Endothelial cell of umbilical vein (primary cell): ENCODE data around the gene GMCL1. TPM values are rescaled to one million over a fixed set of nuclear protein-coding genes. Genes with fewer than 3 reads are reported as not detected.

Experiments
- BruUV-seq: library from RNA; stranded (reverse); fragments of 400-500 nt; replicated peaks from 2 replicates; lab custom pipeline; 2021; lab: Mats Ljungman, UMichigan
- CTCF ChIA-PET: fragments of 300-600, 350-600 bp; sonication (Branson Sonifier 250); formaldehyde crosslinking; loops from one replicate; lab custom pipeline; 2021; ENCODE audit warnings: antibody characterized with exemption, inconsistent platforms; lab: Charles Lee
- POLR2A ChIA-PET: fragments of 300-600, 350-600 bp; sonication (Branson Sonifier 250); formaldehyde crosslinking; loops from one replicate; lab custom pipeline; 2021; ENCODE audit warnings: antibody characterized with exemption, inconsistent platforms; lab: Charles Lee
- DNase-seq: peaks from one replicate; pipeline ENCODE4 v3.0.0-alpha.2; 2011; ENCODE audit warnings: low read depth, low spot score
- FAIRE-seq: peaks from 2 replicates; lab custom pipeline; 2011; peaks lifted over from hg19 to GRCh38; lab: Jason Lieb, UNC
- H2AFZ ChIP-seq: 2 replicates; pipeline ENCODE4 v1.6.0; 2012; ENCODE audit warnings: low read depth, low read length, control low read depth, inconsistent platforms
- H3K27ac ChIP-seq: 2 replicates; pipeline ENCODE4 v1.5.1; 2011; ENCODE audit warnings: low read depth, mild to moderate bottlenecking, control low read depth, low read length, moderate library complexity; ENCODE audit not compliant: insufficient read depth
- H3K27me3 ChIP-seq, 2 experiments: 2 replicates each; pipeline versions ENCODE4 v1.6.0 to v1.6.1; 2011; ENCODE audit warnings: low read length in 2 of 2, mixed read lengths in 1 of 2; ENCODE audit not compliant: control insufficient read depth in 2 of 2, insufficient read depth in 2 of 2
- H3K36me3 ChIP-seq, 2 experiments: 2 replicates in 1 of 2; 3 replicates in 1 of 2; pipeline ENCODE4 v1.5.1; 2011; ENCODE audit warnings: low read length in 2 of 2, mild to moderate bottlenecking in 1 of 2, moderate library complexity in 1 of 2; ENCODE audit not compliant: control insufficient read depth in 2 of 2, insufficient read depth in 2 of 2; ENCODE audit errors: extremely low read depth in 1 of 2
- H3K4me1 ChIP-seq: 3 replicates; pipeline ENCODE4 v1.5.1; 2011; ENCODE audit warnings: mild to moderate bottlenecking, low read length; ENCODE audit not compliant: control insufficient read depth, insufficient read depth; ENCODE audit errors: extremely low read depth
- H3K4me2 ChIP-seq: 2 replicates; pipeline ENCODE4 v1.6.1; 2011; ENCODE audit warnings: low read length, control low read depth, mixed read lengths; ENCODE audit not compliant: insufficient read depth
- H3K4me3 ChIP-seq, 3 experiments: fragments of 200-600 bp in 1 of 3; sonication (generic), shearing (Covaris generic) in 1 of 3; replicated peaks in 1 of 3; 2 replicates each; pipeline ENCODE4 v1.5.1; 2011 to 2016; ENCODE audit warnings: control low read depth in 3 of 3, low read length in 3 of 3, mild to moderate bottlenecking in 2 of 3, inconsistent platforms in 1 of 3, low read depth in 1 of 3, moderate library complexity in 1 of 3; ENCODE audit not compliant: insufficient read depth in 1 of 3
- H3K79me2 ChIP-seq: 2 replicates; pipeline ENCODE4 v1.6.0; 2012; ENCODE audit warnings: low read length, inconsistent platforms; ENCODE audit not compliant: control insufficient read depth, insufficient read depth
- H3K9ac ChIP-seq: replicated peaks from 2 replicates; pipeline ENCODE3; 2011; ENCODE audit warnings: low read length, control low read depth; ENCODE audit not compliant: insufficient read depth; ENCODE audit errors: extremely low read depth
- H3K9me1 ChIP-seq: replicated peaks from 3 replicates; pipeline ENCODE4 v1.6.0; 2011; ENCODE audit warnings: mild to moderate bottlenecking, low read length; ENCODE audit not compliant: control insufficient read depth, insufficient read depth; ENCODE audit errors: extremely low read depth
- H3K9me3 ChIP-seq: replicated peaks from 2 replicates; pipeline ENCODE4 v1.5.1; 2012; ENCODE audit warnings: low read length, inconsistent platforms; ENCODE audit not compliant: control insufficient read depth, insufficient read depth
- H4K20me1 ChIP-seq: replicated peaks from 2 replicates; pipeline ENCODE3; 2011; ENCODE audit warnings: mild to moderate bottlenecking, low read length; ENCODE audit not compliant: control insufficient read depth, insufficient read depth; ENCODE audit errors: extremely low read depth
- FOS ChIP-seq: IDR thresholded peaks from 2 replicates; pipeline ENCODE4 v1.6.1; 2011; ENCODE audit warnings: mild to moderate bottlenecking, low read length, moderate library complexity, borderline replicate concordance; ENCODE audit not compliant: insufficient read depth
- GATA2 ChIP-seq: IDR thresholded peaks from 2 replicates; pipeline ENCODE4 v1.7.0; 2011; ENCODE audit warnings: low read depth, mild to moderate bottlenecking, moderate library complexity, mixed read lengths, low read length; ENCODE audit not compliant: insufficient read length, insufficient read depth
- JUN ChIP-seq: IDR thresholded peaks from 2 replicates; pipeline ENCODE4 v1.6.1; 2011; ENCODE audit warnings: borderline replicate concordance, low read depth; ENCODE audit not compliant: insufficient read length, insufficient read depth
- MAX ChIP-seq: IDR thresholded peaks from 2 replicates; pipeline ENCODE4 v1.6.1; 2011; ENCODE audit not compliant: insufficient read depth, insufficient read length
- MYC ChIP-seq: IDR thresholded peaks from one replicate; pipeline ENCODE4 v1.6.1; 2011; ENCODE audit warnings: mild to moderate bottlenecking, low read depth, low read length
- POLR2A ChIP-seq: IDR thresholded peaks from 2 replicates; pipeline ENCODE4 v1.6.1; 2012; ENCODE audit warnings: low read depth, mild to moderate bottlenecking, control low read depth, low read length
- POLR2AphosphoS5 ChIP-seq: IDR thresholded peaks from 2 replicates; pipeline ENCODE4 v1.6.1; 2012; ENCODE audit warnings: low read depth, mild to moderate bottlenecking, control low read depth, low read length, moderate library complexity; ENCODE audit not compliant: insufficient read depth
- dilution Hi-C: fragments of 300-500 bp; cut with MboI; formaldehyde crosslinking; loops from one replicate; pipeline ENCODE4 v1.15.0; 2019; ENCODE audit warnings: low sequenced_read_pairs; ENCODE audit not compliant: extremely low pct_ligation_motif_present
- intact Hi-C: fragments of 100-400 bp; cut with micrococcal nuclease; formaldehyde crosslinking; loops from one replicate; pipeline ENCODE4 v1.10.0; 2022
- polyA plus RNA-seq, 4 experiments: library from polyadenylated mRNA; depleted of rRNA in 3 of 4; stranded (reverse) in 3 of 4; unstranded in 1 of 4; fragments of >200 nt; gene quantifications; 2 replicates each; pipeline versions ENCODE4 v1.2.1 to v1.2.3, GENCODE V29; 2011 to 2012; ENCODE audit warnings: missing spikeins in 1 of 4
- total RNA-seq: library from RNA; stranded (reverse); gene quantifications from 2 replicates; pipeline ENCODE4 v1.2.3, GENCODE V29; 2021
- TF ChIP-seq, protein P1 (sequence below), 2 donors: IDR thresholded peaks; 1 replicate in 1 of 2; 2 replicates in 1 of 2; pipeline ENCODE4 v1.5.1; 2011; ENCODE audit warnings: low read length in 2 of 2, mild to moderate bottlenecking in 2 of 2, moderate library complexity in 2 of 2, control low read depth in 1 of 2, inconsistent platforms in 1 of 2, low read depth in 1 of 2; ENCODE audit not compliant: insufficient read depth in 1 of 2; ENCODE audit errors: extremely low read depth in 1 of 2

GMCL1 gene
- total and polyA plus RNA-seq, 2 donors (not counting 3 experiments of a cell fraction or from before 2014, with no cell fraction given), result 4.2 to 14.6 TPM

- no peaks in the 10 kb centered on the region for H4K20me1 ChIP-seq
- H3K9ac ChIP-seq, result no peak overlapping the region
- no peaks in the 10 kb centered on the region for H3K27me3 ChIP-seq
- peaks cover 0 to 3% of the 10 kb centered on the region in 2 experiments for H3K36me3 ChIP-seq
- no peak overlapping the region for H3K4me2 ChIP-seq
- H3K79me2 ChIP-seq, result no peaks in the 10 kb centered on the region
- no peaks in the 10 kb centered on the region for H3K9me1 ChIP-seq
- no peak for DNase-seq
- no peak for TF ChIP-seq GATA2
- no peak for TF ChIP-seq MAX
- TF ChIP-seq JUN, result no peak
- no peak for TF ChIP-seq POLR2AphosphoS5
- no peak for TF ChIP-seq MYC
- TF ChIP-seq, protein P1, sequence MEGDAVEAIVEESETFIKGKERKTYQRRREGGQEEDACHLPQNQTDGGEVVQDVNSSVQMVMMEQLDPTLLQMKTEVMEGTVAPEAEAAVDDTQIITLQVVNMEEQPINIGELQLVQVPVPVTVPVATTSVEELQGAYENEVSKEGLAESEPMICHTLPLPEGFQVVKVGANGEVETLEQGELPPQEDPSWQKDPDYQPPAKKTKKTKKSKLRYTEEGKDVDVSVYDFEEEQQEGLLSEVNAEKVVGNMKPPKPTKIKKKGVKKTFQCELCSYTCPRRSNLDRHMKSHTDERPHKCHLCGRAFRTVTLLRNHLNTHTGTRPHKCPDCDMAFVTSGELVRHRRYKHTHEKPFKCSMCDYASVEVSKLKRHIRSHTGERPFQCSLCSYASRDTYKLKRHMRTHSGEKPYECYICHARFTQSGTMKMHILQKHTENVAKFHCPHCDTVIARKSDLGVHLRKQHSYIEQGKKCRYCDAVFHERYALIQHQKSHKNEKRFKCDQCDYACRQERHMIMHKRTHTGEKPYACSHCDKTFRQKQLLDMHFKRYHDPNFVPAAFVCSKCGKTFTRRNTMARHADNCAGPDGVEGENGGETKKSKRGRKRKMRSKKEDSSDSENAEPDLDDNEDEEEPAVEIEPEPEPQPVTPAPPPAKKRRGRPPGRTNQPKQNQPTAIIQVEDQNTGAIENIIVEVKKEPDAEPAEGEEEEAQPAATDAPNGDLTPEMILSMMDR (IDR thresholded peaks at IDR 0.05; ENCODE audit: extremely low read depth in 1 of 2, insufficient read depth in 1 of 2, low read depth in 1 of 2, low read length in 2 of 2), result no peak
- TF ChIP-seq POLR2A, result no peak
- no peak for TF ChIP-seq FOS
- no TSS peak for BruUV-seq
- intact Hi-C loops (no loop called here), dilution Hi-C loops (no loop called here)
- no peaks in the 10 kb centered on the region for H3K9me3 ChIP-seq
- no peak for FAIRE-seq
- no peak overlapping the region for H2AFZ ChIP-seq
- H3K27ac ChIP-seq, result no peak overlapping the region
- POLR2A ChIA-PET, result no interaction called here
- H3K4me1 ChIP-seq, result no peaks in the 10 kb centered on the region
- no peak overlapping the region for H3K4me3 ChIP-seq
- CTCF ChIA-PET, result interaction anchor here (0.8 to 3.3 kb wide), 4 partner anchors 20 to 66 kb away, joined by 3 to 18 read pairs (median 8); no protein-coding TSS in a partner anchor
Observed at GRCh38 chr2:69791045-69791444, 38.4 kb upstream of the GMCL1 start.
